Heart right ventricle (tissue), 16 donors: ENCODE results near the gene POU3F3. TPM values are rescaled to one million over a fixed set of nuclear protein-coding genes. Genes with fewer than 3 reads are reported as not detected.

Experiments used
- ATAC-seq, 8 donors: fragments of 200-7000 bp; cut with Tn5 transposase; one replicate each; pipeline ENCODE4 v1.9.1; 2020; ENCODE audit warnings: mild to moderate bottlenecking in 8 of 8, moderate library complexity in 8 of 8, moderate number of reproducible peaks in 1 of 8
- DNase-seq, 2 donors: peaks; one replicate each; pipeline ENCODE4 v3.0.0-alpha.2; 2020
- H3K27ac ChIP-seq, 10 donors: fragments of 200-600 bp; sonication (generic) in 2 of 10; one replicate each; pipeline versions ENCODE4 v1.5.0 to v1.8.0; 2020 to 2022; ENCODE audit warnings: mild to moderate bottlenecking in 3 of 10
- H3K27me3 ChIP-seq, 7 donors: fragments of 200-600 bp; one replicate each; pipeline ENCODE4 v1.8.0; 2021 to 2022; ENCODE audit warnings: mild to moderate bottlenecking in 2 of 7
- H3K36me3 ChIP-seq, 9 donors: fragments of 200-600 bp; sonication (generic) in 1 of 9; one replicate each; pipeline versions ENCODE4 v1.5.0 to v1.8.0; 2020 to 2022; ENCODE audit warnings: mild to moderate bottlenecking in 2 of 9
- H3K4me1 ChIP-seq, 9 donors: fragments of 200-600 bp; sonication (generic) in 1 of 9; one replicate each; pipeline versions ENCODE4 v1.5.0 to v1.8.0; 2020 to 2022; ENCODE audit warnings: mild to moderate bottlenecking in 4 of 9
- H3K4me3 ChIP-seq, 10 donors: fragments of 200-600 bp; sonication (generic) in 2 of 10; one replicate each; pipeline versions ENCODE4 v1.5.0 to v1.8.0; 2020 to 2022; ENCODE audit warnings: mild to moderate bottlenecking in 7 of 10, moderate library complexity in 2 of 10
- H3K9me3 ChIP-seq, 11 donors: fragments of 200-600 bp in 10 of 11; sonication (generic) in 2 of 11; one replicate each; pipeline versions ENCODE4 v1.5.0 to v1.8.0; 2013 to 2022; ENCODE audit warnings: mild to moderate bottlenecking in 2 of 11, control low read depth in 1 of 11, moderate library complexity in 1 of 11
- WGBS, 2 donors: extraction: QIAGEN DNeasy Blood & Tissue Kit; methylation state at CpG; one replicate each; pipeline ENCODE4 v1.1.7; 2013; ENCODE audit warnings: inconsistent platforms in 1 of 2; 5-methylcytosine and 5-hydroxymethylcytosine counted together
- intact Hi-C, 10 donors: fragments of 100-400 bp; cut with DNase I; formaldehyde crosslinking; loops; one replicate each; pipeline versions ENCODE4 v1.11.1 to v1.14.2; 2022
- long read RNA-seq, 3 donors: library from polyadenylated mRNA; unstranded; transcript quantifications; one replicate each; pipeline ENCODE4 v2.0.0, GENCODE V29; 2020 to 2021
- polyA plus RNA-seq, 2 donors: library from polyadenylated mRNA; stranded (reverse); fragments of 200-250 nt; gene quantifications; one replicate each; pipeline ENCODE4 v1.2.3, GENCODE V29; 2013
- total RNA-seq, 10 donors: library from RNA; stranded (reverse); fragmentation: NEBNext Ultra II Directional in 3 of 10; extraction: Animal tissue kit (Norgen Biotek cat#: 25700) in 3 of 10; gene quantifications; one replicate each; pipeline versions ENCODE4 v1.2.1 to v1.2.4, GENCODE V29; 2021 to 2023
- TF ChIP-seq, protein P1 (sequence below), 9 donors: fragments of 200-600 bp; sonication (generic) in 2 of 9; IDR thresholded peaks; one replicate each; pipeline versions ENCODE4 v1.5.0 to v1.8.0; 2021 to 2022; ENCODE audit warnings: antibody characterized with exemption in 9 of 9, mild to moderate bottlenecking in 5 of 9, moderate library complexity in 1 of 9
- donor health status: Arrhythmogenic right ventricular cardiomyopathy.
- donor health status: ischemic (EF 13 %, LVEDD 7.1; RV severe dilation, severe dysfunction).
- donor health status: healthy with polysubstance abuse.
- donor health status: DM: no; HTN: yes; CAD: no.
- donor health status: DM: no; HTN: no; CAD: no.
- donor health status: ischemic (EF 25% LVEDD 6.9; RV normal size, moderate dysfunction).
- donor health status: ischemic (EF 25% LVEDD 5.7; RV mildly dilated, moderate dysfunction).
- donor health status: healthy.
- donor health status: DM: yes; HTN: yes; CAD: no.
- donor health status: Ischemic cardiomyopathy.
- donor health status: ischemic (EF 35%, LVEDD 5.7; RV mildly dilated, moderate dysfunction).
- donor health status: nonischemic (EF 11% LVEDD 7.7; RV severe dilation, severe dysfunction).
- donor health status: DM: yes; HTN: yes; CAD: no.
- donor health status: PGD.
- donor health status: ischemic (EF 29% LVEDD 5.4; RV normal size, mild dysfunction).
- donor health status: nonischemic (EF 23%, LVEDD 6.1; RV moderate dilation, normal function).

POU3F3 gene
- under 1 TPM in 5 of 10 donors, not detected in 5; 0.08 to 0.61 (median 0.12) TPM for total RNA-seq
- under 1 TPM; 0.04 to 0.59 TPM for polyA plus RNA-seq
- long read RNA-seq, donor 1 = 0 reads
- long read RNA-seq, donor 2 = 0 reads
- long read RNA-seq, donor 3 = 0 reads

GRCh38 chr2:104853534-104854497 is at the start of gene POU3F3:
Gene POU3F3 (plus strand): TSS chr2:104854115. CDS start chr2:104855511, 1,396 bp downstream.
- 1 to 2% methylated on average over 64 to 65 of the region's 65 CpGs for WGBS, 2 donors
- peaks cover 2 to 50% (median 38%) of the 10 kb centered on the region in 9 donors for H3K4me1 ChIP-seq
- H3K36me3 ChIP-seq = no peaks in the 10 kb centered on the region
- TF ChIP-seq, protein P1, sequence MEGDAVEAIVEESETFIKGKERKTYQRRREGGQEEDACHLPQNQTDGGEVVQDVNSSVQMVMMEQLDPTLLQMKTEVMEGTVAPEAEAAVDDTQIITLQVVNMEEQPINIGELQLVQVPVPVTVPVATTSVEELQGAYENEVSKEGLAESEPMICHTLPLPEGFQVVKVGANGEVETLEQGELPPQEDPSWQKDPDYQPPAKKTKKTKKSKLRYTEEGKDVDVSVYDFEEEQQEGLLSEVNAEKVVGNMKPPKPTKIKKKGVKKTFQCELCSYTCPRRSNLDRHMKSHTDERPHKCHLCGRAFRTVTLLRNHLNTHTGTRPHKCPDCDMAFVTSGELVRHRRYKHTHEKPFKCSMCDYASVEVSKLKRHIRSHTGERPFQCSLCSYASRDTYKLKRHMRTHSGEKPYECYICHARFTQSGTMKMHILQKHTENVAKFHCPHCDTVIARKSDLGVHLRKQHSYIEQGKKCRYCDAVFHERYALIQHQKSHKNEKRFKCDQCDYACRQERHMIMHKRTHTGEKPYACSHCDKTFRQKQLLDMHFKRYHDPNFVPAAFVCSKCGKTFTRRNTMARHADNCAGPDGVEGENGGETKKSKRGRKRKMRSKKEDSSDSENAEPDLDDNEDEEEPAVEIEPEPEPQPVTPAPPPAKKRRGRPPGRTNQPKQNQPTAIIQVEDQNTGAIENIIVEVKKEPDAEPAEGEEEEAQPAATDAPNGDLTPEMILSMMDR (IDR thresholded peaks at IDR 0.05) = no peak
- H3K4me3 ChIP-seq = peak within 1 kb of the TSS in 9 of 10 donors; percentile 18 to 56 (median 46)
- peaks cover 41 to 90% (median 88%) of the 10 kb centered on the region in 7 donors for H3K27me3 ChIP-seq
- peak; percentile 40 to 92 (median 76) for ATAC-seq
- peak; percentile 51 to 86 for DNase-seq
- H3K27ac ChIP-seq = peak within 1 kb of the TSS in 1 of 10 donors; percentile 22
- H3K9me3 ChIP-seq = no peaks in the 10 kb centered on the region
- intact Hi-C loops = loop anchor here in 1 of 10 donors (5.0 kb wide), 1 partner anchor 427 kb away; no protein-coding TSS in a partner anchor

DNA sequence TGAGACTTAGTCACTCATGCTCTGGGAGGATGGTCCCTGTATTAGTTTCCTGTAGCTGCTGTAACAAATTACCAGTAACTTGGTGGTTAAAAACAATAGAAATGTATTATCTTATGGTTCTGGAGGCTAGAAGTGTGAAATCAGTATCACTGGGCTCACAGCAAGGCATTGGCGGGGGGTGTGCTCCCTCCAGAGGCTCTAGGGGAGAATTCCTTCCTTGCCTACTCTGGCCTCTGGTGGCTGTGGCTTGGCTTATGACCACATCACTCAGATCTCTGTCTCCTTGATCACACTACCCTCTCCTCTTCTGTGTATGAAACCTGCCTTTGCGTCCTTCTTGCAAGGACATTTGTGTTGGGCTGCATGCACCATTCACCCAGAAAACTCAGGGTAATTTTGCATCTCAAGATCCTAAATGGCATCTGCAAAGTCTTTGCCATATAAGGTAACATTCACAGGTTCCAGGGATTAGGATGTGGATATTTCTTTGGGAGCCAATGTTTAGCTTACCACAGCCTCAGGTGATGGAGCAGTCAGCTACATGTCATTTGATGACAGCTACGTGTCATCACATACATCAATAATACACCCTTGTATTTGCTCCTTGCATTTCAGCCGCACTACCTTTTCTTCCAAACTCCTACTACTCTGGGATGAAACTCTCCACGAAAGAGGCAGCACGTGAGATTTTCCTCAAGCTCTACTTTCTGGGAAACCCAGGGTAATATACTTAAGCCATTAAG is 49.6 kb upstream of the POU3F3 start:
- peaks cover 0 to 7% (median 0%) of the 10 kb centered on the region in 9 donors for H3K4me1 ChIP-seq
- DNase-seq (no peak), ATAC-seq (no peak)
- TF ChIP-seq, protein P1 (IDR thresholded peaks at IDR 0.05) = peak in 1 of 9 donors; percentile 12
- peaks cover 0 to 6% (median 0%) of the 10 kb centered on the region in 7 donors for H3K27me3 ChIP-seq
- peaks cover 0 to 5% (median 0%) of the 10 kb centered on the region in 11 donors for H3K9me3 ChIP-seq
- H3K36me3 ChIP-seq = no peaks in the 10 kb centered on the region
- WGBS, 2 donors = 77 to 81% methylated on average over 6 of the region's 6 CpGs
- no peak overlapping the region for H3K27ac ChIP-seq
- H3K4me3 ChIP-seq = no peak overlapping the region
- intact Hi-C loops = no loop called here

DNA sequence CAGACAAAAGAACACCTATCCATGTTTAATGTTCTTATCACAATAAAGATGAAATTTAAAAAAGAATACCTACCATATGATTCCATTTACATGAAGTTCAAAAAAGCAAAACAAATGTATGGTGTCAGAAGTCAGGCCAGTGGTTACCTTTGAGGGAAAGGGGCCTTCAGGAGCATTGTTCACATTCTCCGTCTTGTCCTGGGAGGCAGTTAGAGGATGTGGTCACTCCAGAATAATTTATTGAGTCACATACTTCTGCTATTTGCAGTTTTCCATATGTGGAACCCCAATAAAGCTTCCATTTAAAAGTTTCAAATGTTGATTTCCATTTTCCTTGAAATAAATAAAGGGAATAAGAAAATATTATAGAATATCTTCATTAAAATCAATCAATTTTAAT is 41.6 kb upstream of the POU3F3 start:
- Histone ChIP-seq H3K27me3 (peaks cover 0 to 6% (median 4%) of the 10 kb centered on the region in 7 donors), H3K27ac (no peak overlapping the region), H3K4me1 (peaks cover 0 to 7% (median 0%) of the 10 kb centered on the region in 9 donors), H3K36me3 (no peaks in the 10 kb centered on the region), H3K4me3 (no peak overlapping the region), H3K9me3 (peaks cover 0 to 13% (median 6%) of the 10 kb centered on the region in 11 donors)
- ATAC-seq (no peak), DNase-seq (no peak)
- TF ChIP-seq, protein P1 (IDR thresholded peaks at IDR 0.05) = no peak
- 66% methylated on average over 1 of the region's 1 CpG for WGBS, 2 donors
- intact Hi-C loops = no loop called here

DNA sequence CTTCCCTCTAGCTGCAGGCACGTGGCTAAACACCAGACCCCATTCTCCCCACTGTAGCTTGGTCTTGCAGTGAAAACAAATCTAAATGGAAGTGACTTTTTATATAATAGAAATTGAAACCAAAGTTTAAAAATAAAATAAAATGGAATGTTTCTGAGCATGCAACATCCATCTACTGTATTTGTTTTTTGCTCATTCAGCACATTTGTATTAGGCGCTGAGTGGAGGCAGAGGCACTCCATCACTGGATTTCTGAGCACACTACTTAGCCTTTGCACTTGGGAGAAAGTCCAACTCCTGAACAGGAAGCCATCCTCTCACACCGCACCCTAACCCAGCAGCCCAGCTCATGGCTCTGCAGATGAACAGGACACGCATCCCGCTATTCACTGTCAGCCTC is 37.8 kb upstream of the POU3F3 start:
- 84 to 85% methylated on average over 5 of the region's 5 CpGs for WGBS, 2 donors
- Histone ChIP-seq H3K4me3 (no peak overlapping the region), H3K27ac (no peak overlapping the region), H3K36me3 (no peaks in the 10 kb centered on the region), H3K9me3 (peaks cover 0 to 2% (median 0%) of the 10 kb centered on the region in 11 donors), H3K4me1 (no peaks in the 10 kb centered on the region), H3K27me3 (peaks cover 0 to 19% (median 11%) of the 10 kb centered on the region in 7 donors)
- TF ChIP-seq, protein P1 (IDR thresholded peaks at IDR 0.05) = no peak
- DNase-seq = no peak
- intact Hi-C loops = no loop called here
- no peak for ATAC-seq
